ENCODE data around the gene SYTL5.

DNA sequence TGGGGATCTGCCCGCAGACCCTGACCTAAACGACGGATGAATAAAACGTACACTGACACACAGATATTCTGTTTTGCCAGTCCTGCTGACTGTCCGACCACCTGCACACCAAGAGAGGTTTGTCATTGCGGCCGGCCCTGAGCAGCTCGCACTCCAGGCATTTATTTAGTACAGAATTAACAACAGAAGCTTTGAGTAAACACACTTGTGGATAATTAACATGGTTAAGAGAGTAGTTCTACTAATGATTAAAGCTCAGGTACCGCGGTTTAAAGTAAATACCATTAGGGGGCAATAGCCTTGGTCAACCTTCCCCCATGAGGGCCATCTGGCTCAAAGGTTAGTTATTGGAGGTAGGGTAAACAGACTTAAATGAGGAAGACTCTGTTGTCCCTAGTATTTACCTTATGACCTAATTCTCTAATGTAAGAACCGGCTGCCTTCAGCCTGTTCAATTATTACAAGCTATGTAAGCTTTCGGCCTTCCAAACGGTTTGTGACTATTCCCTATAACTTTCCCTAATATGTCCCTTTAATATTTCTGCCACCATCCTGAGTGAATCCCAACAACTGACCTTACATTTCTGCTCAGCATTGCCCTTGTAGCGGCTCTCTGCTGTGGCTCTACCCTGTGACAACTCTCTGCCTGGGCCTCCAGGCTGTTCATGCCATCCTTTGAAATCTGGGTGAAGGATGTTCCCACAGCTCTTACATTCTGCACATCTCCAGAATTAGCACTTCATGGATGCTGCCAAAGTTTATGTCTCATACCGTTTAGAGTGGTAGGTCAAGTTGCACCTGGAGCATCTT, 46.9 kb upstream of the SYTL5 start:
- TF ChIP-seq GATA3 (IDR thresholded peaks at IDR 0.05; ENCODE audit: low read depth, low read length) (no peak), GATA2 (IDR thresholded peaks at IDR 0.05; ENCODE audit: low read depth, low read length) (no peak)

Measured in SH-SY5Y (cell line).